ENCODE results near the gene MEF2C.

The MEF2C gene

DNA sequence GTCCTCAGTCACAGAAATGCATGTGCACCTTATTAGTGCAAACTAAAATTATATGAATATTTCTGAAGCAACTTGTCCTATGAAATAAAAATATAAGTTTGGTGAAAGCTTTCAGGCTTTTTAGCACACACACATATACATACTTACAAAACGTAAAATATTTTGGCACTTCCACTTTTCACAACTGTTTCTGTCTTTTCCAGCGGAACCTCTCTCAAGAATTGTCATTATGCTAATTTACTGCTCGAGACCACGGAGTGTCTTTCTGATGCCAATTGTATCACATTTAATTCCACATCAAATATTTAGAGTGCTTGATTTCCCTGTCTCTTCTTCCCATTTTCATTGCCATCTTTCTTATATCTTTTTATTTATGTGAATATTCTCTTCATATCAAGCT lies 100.4 kb downstream of the MEF2C start:
- H3K4me3 ChIP-seq (ENCODE audit: low read length): no peak overlapping the region
- no peak for DNase-seq (ENCODE audit: low read depth)

GRCh38 chr5:88780736-88781135 lies 102.2 kb downstream of the MEF2C start:
- H3K4me3 ChIP-seq (ENCODE audit: low read length): no peak overlapping the region
- no peak for DNase-seq (ENCODE audit: low read depth)
- TF ChIP-seq CTCF (IDR thresholded peaks at IDR 0.05; ENCODE audit: insufficient read depth, low read depth, low read length, missing control alignments): no peak

More for the DNA sequence above, 100.4 kb downstream of the MEF2C start:
- no peak for TF ChIP-seq CTCF (IDR thresholded peaks at IDR 0.05; ENCODE audit: insufficient read depth, low read depth, low read length, missing control alignments)

DNA sequence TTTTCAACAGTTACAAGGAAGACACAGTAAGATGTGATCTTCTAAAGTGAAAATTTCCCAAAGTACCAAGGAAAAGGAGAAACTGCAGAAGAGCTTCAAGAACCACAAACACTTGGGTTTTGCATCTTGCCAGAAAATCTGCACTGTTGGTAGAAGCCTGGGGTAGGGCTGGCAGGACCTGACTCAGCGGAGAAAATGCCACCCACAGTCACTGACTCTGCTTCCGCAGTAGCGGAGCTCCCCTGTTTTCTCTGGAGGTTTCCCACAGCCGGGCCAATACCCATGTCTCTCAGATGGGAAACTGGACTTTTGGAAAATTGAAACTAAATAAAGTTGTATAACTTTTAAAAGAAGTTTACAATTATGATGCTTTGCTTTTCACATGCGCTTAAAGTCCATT lies 104.2 kb downstream of the MEF2C start:
- no peak for TF ChIP-seq CTCF (IDR thresholded peaks at IDR 0.05; ENCODE audit: insufficient read depth, low read depth, low read length, missing control alignments)
- DNase-seq (ENCODE audit: low read depth): no peak
- H3K4me3 ChIP-seq (ENCODE audit: low read length): no peak overlapping the region

DNA sequence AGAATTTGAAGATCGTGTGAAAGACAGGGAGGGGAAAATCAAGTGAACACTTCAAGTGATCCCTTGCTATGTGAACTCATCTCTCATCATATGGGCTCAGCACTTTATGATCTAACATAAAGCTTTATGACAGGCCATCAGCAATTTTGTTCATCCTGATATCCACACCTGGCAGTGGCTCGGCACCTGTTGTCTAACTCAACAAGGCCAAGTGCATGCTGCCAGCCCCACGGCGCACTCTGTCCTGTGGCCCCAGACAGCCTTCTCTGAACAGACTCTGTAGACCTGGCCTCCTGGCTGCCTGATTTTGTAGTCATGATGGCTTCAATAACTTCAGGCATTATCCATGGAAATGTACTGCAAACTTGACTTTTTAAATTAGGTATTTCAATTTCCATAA lies 106.3 kb downstream of the MEF2C start:
- H3K4me3 ChIP-seq (ENCODE audit: low read length): no peak overlapping the region
- no peak for TF ChIP-seq CTCF (IDR thresholded peaks at IDR 0.05; ENCODE audit: insufficient read depth, low read depth, low read length, missing control alignments)
- no peak for DNase-seq (ENCODE audit: low read depth)

- TF ChIP-seq CTCF (IDR thresholded peaks at IDR 0.05; ENCODE audit: insufficient read depth, low read depth, low read length, missing control alignments): no peak
- H3K4me3 ChIP-seq (ENCODE audit: low read length): no peak overlapping the region
- DNase-seq (ENCODE audit: low read depth): no peak
These were observed 110.2 kb downstream of the MEF2C start for GRCh38 chr5:88772831-88773230.

DNA sequence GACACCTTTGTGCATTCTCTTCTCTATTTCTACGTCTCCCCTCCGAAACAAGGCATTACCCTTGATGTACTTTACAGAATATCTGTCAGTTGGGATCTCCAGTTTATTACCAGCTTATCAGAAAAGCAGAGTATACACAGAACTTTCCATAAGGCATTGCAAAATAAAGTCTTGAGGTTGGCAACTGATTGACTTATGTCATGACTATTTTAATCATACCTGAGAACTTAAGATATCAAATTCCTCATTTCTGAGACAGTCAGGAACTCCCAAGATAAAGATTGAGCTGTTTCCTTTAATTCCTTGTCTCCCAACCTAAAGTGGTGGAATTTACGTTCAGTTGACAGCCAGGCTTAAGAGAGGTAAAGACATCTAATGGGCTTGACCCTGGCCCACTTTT lies 110.9 kb downstream of the MEF2C start:
- TF ChIP-seq CTCF (IDR thresholded peaks at IDR 0.05; ENCODE audit: insufficient read depth, low read depth, low read length, missing control alignments): no peak
- no peak for DNase-seq (ENCODE audit: low read depth)
- no peak overlapping the region for H3K4me3 ChIP-seq (ENCODE audit: low read length)

Measured in epithelial cell of esophagus (primary cell).